ENCODE measurements around the gene SELENOP. TPM values are rescaled to one million over a fixed set of nuclear protein-coding genes. Genes with fewer than 3 reads are reported as not detected.

The SELENOP gene
- total and polyA plus RNA-seq, 9 donors, result 339 to 764 (median 590) TPM

DNA sequence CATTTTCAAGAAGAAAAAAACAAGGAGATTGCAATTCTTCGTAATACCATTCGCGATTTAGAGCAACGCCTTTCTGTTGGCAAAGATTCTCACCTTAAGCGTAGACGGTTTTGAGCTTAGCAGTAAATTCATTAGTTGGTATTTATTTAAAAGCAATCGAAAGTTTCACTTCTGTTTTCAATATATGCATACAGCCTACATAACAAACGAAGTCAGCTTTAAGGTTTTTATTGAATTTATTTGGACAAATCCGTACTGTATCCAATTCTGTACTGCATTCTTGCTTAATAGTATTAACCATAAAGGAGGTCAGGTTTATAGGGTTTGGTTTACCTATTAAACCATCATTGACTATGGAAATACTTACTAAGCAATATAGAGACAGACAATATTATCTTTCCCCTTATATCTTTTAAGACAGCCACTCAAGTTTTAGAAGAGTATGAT lies 12.0 kb downstream of the SELENOP start:
- TF ChIP-seq EP300 (IDR thresholded peaks at IDR 0.05), result no peak
- TF ChIP-seq POLR2A (IDR thresholded peaks at IDR 0.05), result no peak
- TF ChIP-seq, protein P1, sequence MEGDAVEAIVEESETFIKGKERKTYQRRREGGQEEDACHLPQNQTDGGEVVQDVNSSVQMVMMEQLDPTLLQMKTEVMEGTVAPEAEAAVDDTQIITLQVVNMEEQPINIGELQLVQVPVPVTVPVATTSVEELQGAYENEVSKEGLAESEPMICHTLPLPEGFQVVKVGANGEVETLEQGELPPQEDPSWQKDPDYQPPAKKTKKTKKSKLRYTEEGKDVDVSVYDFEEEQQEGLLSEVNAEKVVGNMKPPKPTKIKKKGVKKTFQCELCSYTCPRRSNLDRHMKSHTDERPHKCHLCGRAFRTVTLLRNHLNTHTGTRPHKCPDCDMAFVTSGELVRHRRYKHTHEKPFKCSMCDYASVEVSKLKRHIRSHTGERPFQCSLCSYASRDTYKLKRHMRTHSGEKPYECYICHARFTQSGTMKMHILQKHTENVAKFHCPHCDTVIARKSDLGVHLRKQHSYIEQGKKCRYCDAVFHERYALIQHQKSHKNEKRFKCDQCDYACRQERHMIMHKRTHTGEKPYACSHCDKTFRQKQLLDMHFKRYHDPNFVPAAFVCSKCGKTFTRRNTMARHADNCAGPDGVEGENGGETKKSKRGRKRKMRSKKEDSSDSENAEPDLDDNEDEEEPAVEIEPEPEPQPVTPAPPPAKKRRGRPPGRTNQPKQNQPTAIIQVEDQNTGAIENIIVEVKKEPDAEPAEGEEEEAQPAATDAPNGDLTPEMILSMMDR (IDR thresholded peaks at IDR 0.05), result no peak
- H3K27me3 ChIP-seq, result no peaks in the 10 kb centered on the region
- 93 to 94% (median 93%) methylated on average over 9 of the region's 9 CpGs for whole genome bisulfite sequencing, 3 donors
- no peaks in the 10 kb centered on the region for H3K36me3 ChIP-seq
- H3K9me3 ChIP-seq, result no peaks in the 10 kb centered on the region
- intact Hi-C loops (cut with DNase I), result loop anchor here in 2 of 4 donors (10.0 kb wide), 2 partner anchors 85 to 95 kb away; no protein-coding TSS in a partner anchor
- no peak overlapping the region for H3K4me3 ChIP-seq
- H3K4me1 ChIP-seq (ENCODE audit: insufficient read depth), result no peaks in the 10 kb centered on the region
- H3K27ac ChIP-seq, result no peak overlapping the region
- no peak for DNase-seq

DNA sequence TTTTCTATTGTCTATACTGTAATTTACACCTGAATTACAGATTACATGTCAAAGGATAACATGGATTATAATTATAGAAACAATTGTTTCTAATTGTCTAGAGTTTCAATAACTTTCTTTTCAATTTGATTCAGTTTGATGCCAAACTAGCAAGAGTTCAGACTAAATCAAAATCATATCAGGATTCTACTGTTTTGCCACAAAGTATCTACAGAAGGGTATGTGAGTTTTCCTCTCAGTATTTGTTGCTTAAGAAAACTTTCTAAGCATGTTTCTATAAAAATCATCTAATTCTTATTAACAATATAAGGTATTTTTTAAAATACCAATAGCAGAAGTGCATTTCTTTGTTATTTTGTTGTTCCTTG lies 12.5 kb downstream of the SELENOP start:
- no peaks in the 10 kb centered on the region for H3K9me3 ChIP-seq
- H3K27me3 ChIP-seq, result no peaks in the 10 kb centered on the region
- no peak for DNase-seq
- intact Hi-C loops (cut with DNase I), result no loop called here
- TF ChIP-seq, protein P1 (IDR thresholded peaks at IDR 0.05), result no peak
- TF ChIP-seq EP300 (IDR thresholded peaks at IDR 0.05) (no peak), POLR2A (IDR thresholded peaks at IDR 0.05) (no peak)
- H3K4me1 ChIP-seq (ENCODE audit: insufficient read depth), result no peaks in the 10 kb centered on the region
- H3K27ac ChIP-seq, result no peak overlapping the region
- no peaks in the 10 kb centered on the region for H3K36me3 ChIP-seq
- no peak overlapping the region for H3K4me3 ChIP-seq

DNA sequence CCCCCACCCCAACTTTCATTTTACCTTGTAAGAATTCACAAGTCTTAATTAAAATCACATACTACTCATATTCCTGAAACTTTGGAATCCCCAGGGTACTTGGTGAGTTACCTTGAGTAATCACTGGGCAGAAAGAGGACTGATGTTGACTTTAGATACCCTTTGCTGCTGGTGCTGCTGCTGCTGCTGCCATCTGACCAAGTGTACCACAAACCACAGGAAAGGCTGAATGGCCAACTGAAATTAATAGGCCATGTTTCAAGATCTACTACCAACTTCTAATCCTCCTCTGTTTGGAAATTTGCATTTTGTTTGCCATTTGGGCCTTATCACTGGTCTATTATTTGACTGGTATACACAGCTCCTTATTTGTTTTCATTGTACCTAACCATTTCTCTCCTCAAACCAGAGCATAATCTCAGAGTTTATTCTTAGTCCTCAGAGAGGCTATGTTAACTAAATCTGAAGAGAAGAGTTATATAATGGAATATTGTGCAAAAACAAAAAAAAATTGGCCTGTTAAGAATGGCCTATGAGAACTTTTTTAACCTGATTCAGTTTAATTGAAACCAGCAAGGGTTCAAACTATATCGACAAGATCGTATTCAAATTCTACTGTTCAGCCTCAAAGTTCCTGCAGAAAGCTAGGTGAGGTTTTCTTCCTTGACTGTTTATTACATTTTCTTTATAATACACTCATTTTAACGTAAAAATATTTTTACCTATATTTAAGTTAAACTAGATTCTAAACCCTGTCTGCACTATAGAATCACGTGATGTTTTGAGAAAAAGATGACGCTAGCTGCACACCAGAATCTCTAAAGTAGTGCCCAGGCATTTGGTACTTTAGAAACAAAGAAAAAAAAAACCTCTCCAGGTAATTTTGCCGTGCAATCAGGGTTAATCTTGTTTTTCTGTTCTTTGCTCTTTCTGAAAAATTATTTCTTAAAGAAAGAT lies 13.1 kb downstream of the SELENOP start:
- H3K9me3 ChIP-seq, result no peaks in the 10 kb centered on the region
- TF ChIP-seq POLR2A (IDR thresholded peaks at IDR 0.05), result no peak
- TF ChIP-seq, protein P1 (IDR thresholded peaks at IDR 0.05), result no peak
- TF ChIP-seq EP300 (IDR thresholded peaks at IDR 0.05), result no peak
- no peak overlapping the region for H3K27ac ChIP-seq
- no peak overlapping the region for H3K4me3 ChIP-seq
- H3K27me3 ChIP-seq, result no peaks in the 10 kb centered on the region
- 89 to 94% (median 93%) methylated on average over 6 of the region's 6 CpGs for WGBS, 3 donors
- no peaks in the 10 kb centered on the region for H3K4me1 ChIP-seq (ENCODE audit: insufficient read depth)
- no peaks in the 10 kb centered on the region for H3K36me3 ChIP-seq
- intact Hi-C loops (cut with DNase I), result no loop called here
- no peak for DNase-seq

DNA sequence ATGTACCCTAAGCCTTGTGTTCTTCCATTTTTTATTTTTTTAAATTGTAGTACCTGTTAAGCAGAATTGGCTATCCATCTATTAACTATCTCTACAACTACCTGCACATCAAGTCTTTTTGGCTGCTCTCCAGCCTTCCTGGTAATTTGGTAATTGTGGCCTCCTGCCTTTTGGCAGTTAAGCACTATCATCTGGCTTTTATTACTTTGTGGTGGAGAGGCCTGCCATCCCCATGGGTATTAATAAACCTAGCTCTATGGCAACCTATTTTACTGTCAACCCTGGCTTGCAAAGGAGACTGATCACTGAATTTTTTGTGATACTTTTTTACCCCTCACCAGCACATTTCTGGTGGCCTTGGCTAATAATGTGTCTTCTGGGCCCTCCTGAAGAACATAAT lies 20.5 kb downstream of the SELENOP start:
- intact Hi-C loops (cut with DNase I), result no loop called here
- H3K4me1 ChIP-seq (ENCODE audit: insufficient read depth), result no peaks in the 10 kb centered on the region
- H3K27ac ChIP-seq, result no peak overlapping the region
- H3K36me3 ChIP-seq, result no peaks in the 10 kb centered on the region
- TF ChIP-seq EP300 (IDR thresholded peaks at IDR 0.05) (no peak), POLR2A (IDR thresholded peaks at IDR 0.05) (no peak)
- TF ChIP-seq, protein P1 (IDR thresholded peaks at IDR 0.05), result no peak
- H3K4me3 ChIP-seq, result no peak overlapping the region
- no peak for DNase-seq
- no peaks in the 10 kb centered on the region for H3K27me3 ChIP-seq
- H3K9me3 ChIP-seq, result no peaks in the 10 kb centered on the region

Measured in ovary (tissue), 9 donors.